Activated CD4-positive, alpha-beta T cell treated with anti-CD3 and anti-CD28 coated beads, Interleukin-2, amount 10 ng/mL, durations not matched to agents 24 days and 14 days (primary cell): ENCODE measurements around the gene USP7. TPM values are rescaled to one million over a fixed set of nuclear protein-coding genes. Genes with fewer than 3 reads are reported as not detected.
A peak's percentile ranks its signal among the peaks of the same experiment; 100 is the strongest.
"Not testable (repeated sequence)": the region's sequence is repeated elsewhere in the genome, so short reads cannot be mapped to it uniquely, and the experiment has no call there.

Experiments
- DNase-seq: peaks from one replicate; pipeline ENCODE4 v3.0.0; 2022
- H3K27ac Mint-ChIP-seq: one replicate; pipeline ENCODE4 v1.8.0; 2022; ENCODE audit warnings: mild to moderate bottlenecking, mixed read lengths
- H3K27me3 Mint-ChIP-seq: one replicate; pipeline ENCODE4 v1.8.0; 2022; ENCODE audit warnings: mixed read lengths
- H3K36me3 Mint-ChIP-seq: one replicate; pipeline ENCODE4 v1.8.0; 2022; ENCODE audit warnings: low read depth, mild to moderate bottlenecking, mixed read lengths
- H3K4me1 Mint-ChIP-seq: one replicate; pipeline ENCODE4 v1.8.0; 2021; ENCODE audit warnings: mixed read lengths
- H3K4me3 Mint-ChIP-seq: one replicate; pipeline ENCODE4 v1.8.0; 2022; ENCODE audit warnings: mild to moderate bottlenecking, moderate library complexity, mixed read lengths
- H3K9me3 Mint-ChIP-seq: one replicate; pipeline ENCODE4 v1.8.0; 2021; ENCODE audit warnings: mixed read lengths
- intact Hi-C: fragments of 100-400 bp; cut with micrococcal nuclease; formaldehyde crosslinking; loops from one replicate; pipeline ENCODE4 v1.15.1; 2023
- total RNA-seq: library from RNA; stranded (reverse); gene quantifications from 2 replicates; pipeline ENCODE4 v1.2.3, GENCODE V29; 2022

Gene USP7
- total RNA-seq, 1 donor from 2014 or later = 186 TPM

DNA sequence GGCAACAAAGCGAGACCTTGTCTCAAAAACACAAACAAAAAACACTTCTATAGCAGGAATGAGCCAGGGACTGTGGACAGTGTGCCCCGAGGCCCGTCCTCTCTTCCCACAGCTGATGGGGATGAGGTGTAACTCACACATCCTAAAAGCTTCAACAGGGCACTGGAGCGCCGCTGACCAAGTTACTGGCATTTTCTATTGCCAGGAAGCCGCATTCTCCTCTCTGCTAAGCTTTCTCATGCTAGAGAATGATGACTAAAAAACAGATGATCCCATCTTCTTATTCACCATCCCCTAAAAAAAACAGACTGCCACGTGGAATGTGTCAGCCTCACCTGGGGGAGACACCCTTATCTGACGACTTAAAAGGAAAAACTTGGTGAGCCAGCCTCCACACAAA is 111.2 kb downstream of the USP7 start:
- peaks cover 56% of the 10 kb centered on the region for H3K36me3 Mint-ChIP-seq
- H3K27ac Mint-ChIP-seq = peak overlapping the region; percentile 20
- H3K27me3 Mint-ChIP-seq = no peaks in the 10 kb centered on the region

DNA sequence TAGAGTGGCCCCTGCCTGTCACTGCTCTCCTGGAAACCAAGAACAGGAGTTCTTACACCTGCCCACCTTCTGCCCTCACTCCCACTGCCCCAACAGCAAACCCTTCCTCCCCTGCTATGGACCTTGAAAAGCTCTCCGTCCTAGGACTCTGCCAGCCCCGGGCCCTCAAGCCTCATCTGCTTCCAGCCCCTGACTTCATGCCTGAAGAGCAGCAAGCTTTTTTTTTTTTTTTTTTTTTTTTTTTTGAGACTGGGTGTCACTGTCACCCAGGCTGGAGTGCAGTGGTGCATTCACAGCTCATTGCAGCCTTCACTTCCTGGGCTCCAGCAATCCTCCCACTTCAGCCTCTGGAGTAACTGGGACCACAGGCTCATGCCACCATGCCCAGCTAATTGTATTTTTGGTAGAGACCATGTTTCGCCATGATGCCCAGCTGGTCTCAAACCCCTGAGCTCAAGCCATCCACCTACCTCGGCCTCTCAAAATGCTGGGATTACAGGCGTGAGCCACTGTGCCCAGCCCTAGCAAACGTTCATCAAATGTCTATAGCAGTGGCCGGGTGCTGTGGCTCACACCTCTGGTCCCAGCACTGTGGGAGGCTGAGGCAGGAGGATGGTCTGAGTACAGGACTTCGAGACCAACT is 111.8 kb downstream of the USP7 start:
- Mint-ChIP-seq H3K9me3 (no peaks in the 10 kb centered on the region), H3K27ac (peak overlapping the region; percentile 56), H3K4me3 (no peak overlapping the region), H3K27me3 (no peaks in the 10 kb centered on the region), H3K4me1 (peaks cover 30% of the 10 kb centered on the region), H3K36me3 (peaks cover 54% of the 10 kb centered on the region)
- intact Hi-C loops = loop anchor here (2.0 kb wide), 1 partner anchor 17 kb away; the partner anchor contains the start of gene CARHSP1
- no peak for DNase-seq

More for the DNA sequence above, 111.2 kb downstream of the USP7 start:
- H3K9me3 Mint-ChIP-seq = no peaks in the 10 kb centered on the region
- intact Hi-C loops = no loop called here
- H3K4me1 Mint-ChIP-seq = peaks cover 30% of the 10 kb centered on the region
- no peak overlapping the region for H3K4me3 Mint-ChIP-seq
- no peak for DNase-seq

DNA sequence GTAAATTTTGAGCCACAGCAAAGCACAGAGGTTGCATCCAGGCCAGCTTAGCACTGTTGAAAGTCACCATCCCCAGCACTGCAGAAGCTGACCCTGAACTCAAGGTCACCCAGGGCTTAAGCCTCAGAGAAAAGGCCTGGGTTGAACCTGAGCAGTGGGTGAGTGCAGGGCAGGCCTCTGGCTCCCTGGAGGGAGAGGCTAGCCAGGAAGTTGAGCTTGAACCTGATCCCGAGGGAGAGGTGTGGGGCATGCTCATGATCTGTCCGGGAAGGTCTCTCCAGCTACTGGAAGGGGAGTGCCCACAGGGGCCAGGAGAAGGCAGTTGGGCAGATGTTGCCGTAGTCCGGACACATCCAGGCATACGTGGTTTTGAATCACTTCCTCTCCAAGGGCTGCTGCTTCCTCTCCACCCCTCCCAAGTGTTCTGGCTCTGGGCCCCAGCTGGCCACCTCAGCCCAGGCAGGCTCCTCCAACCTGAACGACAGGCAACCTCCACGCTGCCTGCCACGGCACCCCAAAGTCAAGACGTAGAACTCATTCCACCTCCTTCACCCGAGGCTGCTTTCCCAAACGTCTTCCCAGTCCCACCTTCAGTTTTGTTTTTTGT is 113.3 kb downstream of the USP7 start:
- intact Hi-C loops = loop anchor here (2.0 kb wide), 1 partner anchor 18 kb away; the partner anchor contains the start of gene CARHSP1
- H3K27me3 Mint-ChIP-seq = no peaks in the 10 kb centered on the region
- H3K36me3 Mint-ChIP-seq = peaks cover 49% of the 10 kb centered on the region
- no peaks in the 10 kb centered on the region for H3K9me3 Mint-ChIP-seq
- H3K4me1 Mint-ChIP-seq = peaks cover 25% of the 10 kb centered on the region
- DNase-seq = no peak
- H3K4me3 Mint-ChIP-seq = peak overlapping the region; percentile 14
- peak overlapping the region; percentile 80 for H3K27ac Mint-ChIP-seq

- Mint-ChIP-seq H3K36me3 (peaks cover 50% of the 10 kb centered on the region), H3K4me1 (peaks cover 23% of the 10 kb centered on the region), H3K27ac (peak overlapping the region; percentile 75), H3K27me3 (no peaks in the 10 kb centered on the region), H3K9me3 (no peaks in the 10 kb centered on the region), H3K4me3 (no peak overlapping the region)
- no peak for DNase-seq
- intact Hi-C loops = loop anchor here (2.0 kb wide), 1 partner anchor 19 kb away; the partner anchor contains the start of gene CARHSP1
These were observed 114.2 kb downstream of the USP7 start for GRCh38 chr16:8849411-8850011.

GRCh38 chr16:8848939-8849391 is 114.7 kb downstream of the USP7 start:
- DNase-seq = no peak
- Mint-ChIP-seq H3K4me3 (no peak overlapping the region), H3K27me3 (no peaks in the 10 kb centered on the region), H3K9me3 (no peaks in the 10 kb centered on the region), H3K27ac (no peak overlapping the region), H3K4me1 (peaks cover 23% of the 10 kb centered on the region), H3K36me3 (peaks cover 53% of the 10 kb centered on the region)
- intact Hi-C loops = no loop called here

GRCh38 chr16:8848231-8848938 is 115.3 kb downstream of the USP7 start:
- H3K9me3 Mint-ChIP-seq = no peaks in the 10 kb centered on the region
- H3K27ac Mint-ChIP-seq = no peak overlapping the region
- no peak overlapping the region for H3K4me3 Mint-ChIP-seq
- no peak for DNase-seq
- intact Hi-C loops = no loop called here
- peaks cover 50% of the 10 kb centered on the region for H3K36me3 Mint-ChIP-seq
- H3K4me1 Mint-ChIP-seq = peaks cover 21% of the 10 kb centered on the region
- H3K27me3 Mint-ChIP-seq = no peaks in the 10 kb centered on the region

DNA sequence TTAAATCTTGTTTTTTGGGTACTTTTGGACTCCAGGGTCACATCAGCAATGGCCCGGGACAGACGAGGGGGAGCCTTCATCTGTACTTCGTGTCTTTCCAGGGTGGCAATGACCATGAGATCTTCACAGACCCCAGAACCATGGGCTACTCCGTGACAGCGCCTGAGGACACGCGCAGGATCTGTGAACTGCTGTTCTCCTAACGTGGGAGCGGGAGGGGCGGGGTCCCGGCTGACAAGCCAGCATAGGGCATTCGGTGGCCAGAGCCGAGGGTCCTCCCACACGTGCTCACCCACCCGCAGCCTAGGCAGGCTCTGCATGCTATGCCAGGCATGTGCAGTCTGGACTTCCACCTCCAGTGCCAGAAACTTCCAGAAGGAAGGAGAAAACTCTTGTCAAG is 116.1 kb downstream of the USP7 start:
- H3K36me3 Mint-ChIP-seq = peaks cover 44% of the 10 kb centered on the region

GRCh38 chr16:8847145-8847544 is 116.6 kb downstream of the USP7 start:
- no peak for DNase-seq
- Mint-ChIP-seq H3K36me3 (peaks cover 44% of the 10 kb centered on the region), H3K4me3 (no peak overlapping the region), H3K27me3 (no peaks in the 10 kb centered on the region), H3K27ac (no peak overlapping the region), H3K4me1 (peaks cover 23% of the 10 kb centered on the region), H3K9me3 (no peaks in the 10 kb centered on the region)
- intact Hi-C loops = no loop called here

More for the DNA sequence above, 116.1 kb downstream of the USP7 start:
- Mint-ChIP-seq H3K9me3 (no peaks in the 10 kb centered on the region), H3K27ac (no peak overlapping the region), H3K4me1 (peaks cover 19% of the 10 kb centered on the region), H3K27me3 (no peaks in the 10 kb centered on the region), H3K4me3 (no peak overlapping the region)
- intact Hi-C loops = no loop called here
- DNase-seq = no peak

- Mint-ChIP-seq H3K36me3 (peaks cover 41% of the 10 kb centered on the region), H3K9me3 (no peaks in the 10 kb centered on the region), H3K27me3 (no peaks in the 10 kb centered on the region), H3K4me3 (no peak overlapping the region), H3K27ac (no peak overlapping the region), H3K4me1 (peaks cover 20% of the 10 kb centered on the region)
- no peak for DNase-seq
- intact Hi-C loops = no loop called here
These were observed 117.2 kb downstream of the USP7 start for GRCh38 chr16:8846401-8846932.

DNA sequence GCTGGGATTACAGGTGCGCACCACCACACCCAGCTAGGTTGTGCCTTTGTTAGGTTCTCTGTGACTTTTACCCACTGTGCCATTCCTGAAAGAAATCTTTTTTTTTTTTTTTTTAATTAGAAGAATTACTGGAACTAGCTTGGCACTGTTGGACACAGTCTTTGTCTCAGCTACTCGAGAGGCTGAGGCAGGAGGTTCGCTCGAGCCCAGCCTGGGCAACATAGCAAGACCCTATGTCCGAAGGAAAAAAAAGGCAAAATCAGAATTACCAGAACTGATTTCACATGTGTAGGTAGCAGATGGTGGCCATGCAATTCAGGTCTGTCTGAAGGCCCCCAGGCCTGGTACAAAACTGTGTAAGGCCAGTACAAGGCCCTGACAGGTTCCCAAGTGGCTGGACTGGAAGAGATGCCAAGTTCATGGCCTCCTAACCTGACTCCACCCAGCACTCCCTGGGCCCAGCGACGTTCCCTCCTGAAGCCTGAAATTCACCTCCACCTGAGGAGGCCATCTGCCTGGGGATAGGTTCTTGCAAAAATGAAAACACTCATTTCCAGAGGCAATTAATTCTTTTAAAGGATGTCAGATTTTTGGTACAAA is 117.9 kb downstream of the USP7 start:
- Mint-ChIP-seq H3K27me3 (no peaks in the 10 kb centered on the region), H3K27ac (no peak overlapping the region), H3K9me3 (no peaks in the 10 kb centered on the region), H3K4me1 (peaks cover 17% of the 10 kb centered on the region), H3K4me3 (no peak overlapping the region), H3K36me3 (peaks cover 35% of the 10 kb centered on the region)
- intact Hi-C loops = no loop called here
- DNase-seq = no peak

DNA sequence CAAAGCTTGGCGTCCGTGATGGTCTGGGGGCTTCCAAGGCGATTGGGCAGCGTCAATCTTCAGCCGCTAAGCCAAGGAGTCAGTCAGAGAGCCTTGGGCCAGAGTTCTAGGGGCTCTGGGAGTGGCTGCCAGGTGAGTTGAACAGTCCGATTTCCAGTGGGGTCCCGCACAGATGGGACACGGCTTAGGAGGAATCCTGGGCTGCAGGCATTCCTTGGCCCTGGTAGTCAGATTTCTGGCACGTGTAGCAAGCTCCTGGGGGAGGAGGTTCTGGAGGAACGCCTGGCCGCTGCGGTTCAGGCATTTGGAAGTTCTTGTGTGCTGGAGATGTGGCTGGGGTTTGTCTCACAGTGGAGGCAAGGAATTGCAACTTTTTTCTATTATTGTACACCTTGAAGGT is 120.4 kb downstream of the USP7 start:
- peaks cover 16% of the 10 kb centered on the region for H3K36me3 Mint-ChIP-seq
- H3K9me3 Mint-ChIP-seq, H3K4me3 Mint-ChIP-seq, DNase-seq, intact Hi-C loops, H3K27ac Mint-ChIP-seq, H3K27me3 Mint-ChIP-seq, H3K4me1 Mint-ChIP-seq: not testable (repeated sequence)
